ENCODE results near the gene CNTNAP2. TPM values are rescaled to one million over a fixed set of nuclear protein-coding genes. Genes with fewer than 3 reads are reported as not detected.

Gene CNTNAP2
- total and polyA plus RNA-seq, 9 of the 15 experiments (the other 6 are each of a cell fraction or from before 2014, with no cell fraction given): 0.04 to 0.62 (median 0.09) TPM; not detected in 4

- TF ChIP-seq HNRNPK (IDR thresholded peaks at IDR 0.05; ENCODE audit: low read depth, low read length, poor library complexity, severe bottlenecking) (no peak), MCM7 (IDR thresholded peaks at IDR 0.05) (no peak)
These were observed 1071.9 kb downstream of the CNTNAP2 start (continued) for GRCh38 chr7:147188467-147188866.

GRCh38 chr7:147193476-147193875 lies 1076.9 kb downstream of the CNTNAP2 start:
- no peak overlapping the region for H3K27ac ChIP-seq (ENCODE audit: extremely low read depth, low read depth, low read length)
- POLR2A ChIA-PET: no interaction called here
- no peak for DNase-seq (ENCODE audit: extremely low read depth in 1 of 4, low spot score in 3 of 4)
- in situ Hi-C loops (cut with MboI) (no loop called here), intact Hi-C loops (cut with micrococcal nuclease) (no loop called here)
- CTCF ChIA-PET (ENCODE audit: low intra/inter-chr PET ratio): no interaction called here
- no peaks in the 10 kb centered on the region for H4K20me1 ChIP-seq (replicated peaks; ENCODE audit: control insufficient read depth, insufficient read depth, low read length)
- no peaks in the 10 kb centered on the region for H3K9me1 ChIP-seq (ENCODE audit: control insufficient read depth, insufficient read depth, low read length)
- no peaks in the 10 kb centered on the region for H3K4me1 ChIP-seq (replicated peaks in 1 of 2; ENCODE audit: control insufficient read depth in 2 of 2, insufficient read depth in 2 of 2, low read length in 2 of 2)
- no peaks in the 10 kb centered on the region for H3K36me3 ChIP-seq (ENCODE audit: control insufficient read depth, insufficient read depth, low read length)
- H3K4me2 ChIP-seq (ENCODE audit: insufficient read depth, low read length): no peak overlapping the region
- no peak overlapping the region for H3K9ac ChIP-seq (ENCODE audit: insufficient read depth in 1 of 2, low read depth in 2 of 2, low read length in 2 of 2)
- H3K79me2 ChIP-seq (ENCODE audit: control insufficient read depth, insufficient read depth, low read length): no peaks in the 10 kb centered on the region
- TF ChIP-seq ATF7 (IDR thresholded peaks at IDR 0.05) (no peak), CSDE1 (IDR thresholded peaks at IDR 0.05) (no peak), FOXP1 (CRISPR knock-in tag; IDR thresholded peaks at IDR 0.05) (no peak), TCF7L2 (IDR thresholded peaks at IDR 0.05; ENCODE audit: low read depth, low read length) (no peak), CBFA2T2 (conservative IDR thresholded peaks at IDR 0.05) (no peak), DEAF1 (CRISPR knock-in tag; IDR thresholded peaks at IDR 0.05) (no peak), TBL1XR1 (IDR thresholded peaks at IDR 0.05; ENCODE audit: low read length in 2 of 2) (no peak), SMARCE1 (IDR thresholded peaks at IDR 0.05) (no peak), ZNF79 (CRISPR knock-in tag; IDR thresholded peaks at IDR 0.05; ENCODE audit: low read depth) (no peak), PCBP1 (IDR thresholded peaks at IDR 0.05; ENCODE audit: low read depth, low read length, poor library complexity, severe bottlenecking) (no peak), HINFP (tag; conservative IDR thresholded peaks at IDR 0.05; ENCODE audit: low read depth) (no peak), ZNF174 (CRISPR knock-in tag; IDR thresholded peaks at IDR 0.05) (no peak), EGR1 (conservative IDR thresholded peaks at IDR 0.05) (no peak)
- H2AFZ ChIP-seq (ENCODE audit: low read depth, low read length): no peak overlapping the region
- BruUV-seq (replicated peaks): no TSS peak
- ATAC-seq: no peak
- FAIRE-seq: no peak
- H3K9me3 ChIP-seq (replicated peaks; ENCODE audit: control insufficient read depth, insufficient read depth, low read depth, low read length): no peaks in the 10 kb centered on the region
- no peak overlapping the region for H3K4me3 ChIP-seq
- no peaks in the 10 kb centered on the region for H3K27me3 ChIP-seq (ENCODE audit: control insufficient read depth in 2 of 2, insufficient read depth in 2 of 2, low read length in 2 of 2)
